ENCODE results near the gene OSBPL8.
"Not testable (repeated sequence)": the region's sequence is repeated elsewhere in the genome, so short reads cannot be mapped to it uniquely, and the experiment has no call there.

GRCh38 chr12:76319595-76320319, 239.8 kb downstream of the OSBPL8 start:
- TF ChIP-seq EZH2phosphoT487 (IDR thresholded peaks at IDR 0.05; ENCODE audit: insufficient read depth, low read depth); EZH2 (IDR thresholded peaks at IDR 0.05; ENCODE audit: insufficient read depth, poor library complexity, severe bottlenecking): not testable (repeated sequence)
